ENCODE results near the gene UNC5C.

- TF ChIP-seq, protein P1, sequence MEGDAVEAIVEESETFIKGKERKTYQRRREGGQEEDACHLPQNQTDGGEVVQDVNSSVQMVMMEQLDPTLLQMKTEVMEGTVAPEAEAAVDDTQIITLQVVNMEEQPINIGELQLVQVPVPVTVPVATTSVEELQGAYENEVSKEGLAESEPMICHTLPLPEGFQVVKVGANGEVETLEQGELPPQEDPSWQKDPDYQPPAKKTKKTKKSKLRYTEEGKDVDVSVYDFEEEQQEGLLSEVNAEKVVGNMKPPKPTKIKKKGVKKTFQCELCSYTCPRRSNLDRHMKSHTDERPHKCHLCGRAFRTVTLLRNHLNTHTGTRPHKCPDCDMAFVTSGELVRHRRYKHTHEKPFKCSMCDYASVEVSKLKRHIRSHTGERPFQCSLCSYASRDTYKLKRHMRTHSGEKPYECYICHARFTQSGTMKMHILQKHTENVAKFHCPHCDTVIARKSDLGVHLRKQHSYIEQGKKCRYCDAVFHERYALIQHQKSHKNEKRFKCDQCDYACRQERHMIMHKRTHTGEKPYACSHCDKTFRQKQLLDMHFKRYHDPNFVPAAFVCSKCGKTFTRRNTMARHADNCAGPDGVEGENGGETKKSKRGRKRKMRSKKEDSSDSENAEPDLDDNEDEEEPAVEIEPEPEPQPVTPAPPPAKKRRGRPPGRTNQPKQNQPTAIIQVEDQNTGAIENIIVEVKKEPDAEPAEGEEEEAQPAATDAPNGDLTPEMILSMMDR (IDR thresholded peaks at IDR 0.05): no peak
- TF ChIP-seq POLR2A (IDR thresholded peaks at IDR 0.05): no peak
Measured at GRCh38 chr4:95162867-95163266, 385.9 kb downstream of the UNC5C start.
